Endothelial cell of umbilical vein (primary cell): ENCODE measurements around the gene FAM3A.
"Not testable (repeated sequence)": the region's sequence is repeated elsewhere in the genome, so short reads cannot be mapped to it uniquely, and the experiment has no call there.

ENCODE experiments used
- EZH2 ChIP-seq: IDR thresholded peaks from 2 replicates; pipeline ENCODE4 v1.6.1; 2012; ENCODE audit warnings: borderline replicate concordance, low read depth, mild to moderate bottlenecking, moderate library complexity, low read length, inconsistent platforms; ENCODE audit not compliant: severe bottlenecking
- FOS ChIP-seq: IDR thresholded peaks from 2 replicates; pipeline ENCODE4 v1.6.1; 2011; ENCODE audit warnings: mild to moderate bottlenecking, low read length, moderate library complexity, borderline replicate concordance; ENCODE audit not compliant: insufficient read depth
- GATA2 ChIP-seq: IDR thresholded peaks from 2 replicates; pipeline ENCODE4 v1.7.0; 2011; ENCODE audit warnings: low read depth, mild to moderate bottlenecking, moderate library complexity, mixed read lengths, low read length; ENCODE audit not compliant: insufficient read length, insufficient read depth
- JUN ChIP-seq: IDR thresholded peaks from 2 replicates; pipeline ENCODE4 v1.6.1; 2011; ENCODE audit warnings: borderline replicate concordance, low read depth; ENCODE audit not compliant: insufficient read length, insufficient read depth
- MYC ChIP-seq: IDR thresholded peaks from one replicate; pipeline ENCODE4 v1.6.1; 2011; ENCODE audit warnings: mild to moderate bottlenecking, low read depth, low read length
- POLR2A ChIP-seq: IDR thresholded peaks from 2 replicates; pipeline ENCODE4 v1.6.1; 2012; ENCODE audit warnings: low read depth, mild to moderate bottlenecking, control low read depth, low read length
- POLR2AphosphoS5 ChIP-seq: IDR thresholded peaks from 2 replicates; pipeline ENCODE4 v1.6.1; 2012; ENCODE audit warnings: low read depth, mild to moderate bottlenecking, control low read depth, low read length, moderate library complexity; ENCODE audit not compliant: insufficient read depth
- TF ChIP-seq, protein P1 (sequence below), 2 donors: IDR thresholded peaks; 1 replicate in 1 of 2; 2 replicates in 1 of 2; pipeline ENCODE4 v1.5.1; 2011; ENCODE audit warnings: low read length in 2 of 2, mild to moderate bottlenecking in 2 of 2, moderate library complexity in 2 of 2, control low read depth in 1 of 2, inconsistent platforms in 1 of 2, low read depth in 1 of 2; ENCODE audit not compliant: insufficient read depth in 1 of 2; ENCODE audit errors: extremely low read depth in 1 of 2
- TF ChIP-seq, protein P2 (sequence below): IDR thresholded peaks from 2 replicates; pipeline ENCODE4 v1.6.1; 2011; ENCODE audit not compliant: insufficient read depth, insufficient read length

DNA sequence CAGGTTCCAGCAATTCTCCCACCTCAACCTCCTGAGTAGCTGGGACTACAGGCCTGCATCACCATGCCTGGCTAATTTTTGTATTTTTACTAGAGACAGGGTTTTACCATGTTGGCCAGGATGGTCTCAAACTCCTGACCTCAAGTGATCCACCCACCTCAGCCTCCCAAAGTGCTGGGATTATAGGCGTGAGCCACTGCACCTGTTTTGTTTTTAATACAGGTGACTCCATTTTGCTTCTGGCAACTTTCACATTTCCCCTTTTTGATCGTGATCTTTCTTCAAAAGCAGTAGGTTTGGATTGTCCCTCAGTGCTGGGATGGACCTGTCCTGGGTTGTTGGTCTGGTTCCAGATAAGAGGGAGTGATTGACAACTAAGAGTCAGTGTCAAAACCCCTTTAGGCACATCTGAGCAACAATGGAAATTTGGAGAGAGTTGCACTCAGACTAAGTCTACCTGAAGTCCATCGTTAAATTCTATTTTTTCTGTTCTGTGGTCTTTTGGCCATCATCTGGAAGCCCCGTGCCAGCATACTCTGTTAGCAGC is 19.4 kb downstream of the FAM3A start:
- TF ChIP-seq, protein P1, sequence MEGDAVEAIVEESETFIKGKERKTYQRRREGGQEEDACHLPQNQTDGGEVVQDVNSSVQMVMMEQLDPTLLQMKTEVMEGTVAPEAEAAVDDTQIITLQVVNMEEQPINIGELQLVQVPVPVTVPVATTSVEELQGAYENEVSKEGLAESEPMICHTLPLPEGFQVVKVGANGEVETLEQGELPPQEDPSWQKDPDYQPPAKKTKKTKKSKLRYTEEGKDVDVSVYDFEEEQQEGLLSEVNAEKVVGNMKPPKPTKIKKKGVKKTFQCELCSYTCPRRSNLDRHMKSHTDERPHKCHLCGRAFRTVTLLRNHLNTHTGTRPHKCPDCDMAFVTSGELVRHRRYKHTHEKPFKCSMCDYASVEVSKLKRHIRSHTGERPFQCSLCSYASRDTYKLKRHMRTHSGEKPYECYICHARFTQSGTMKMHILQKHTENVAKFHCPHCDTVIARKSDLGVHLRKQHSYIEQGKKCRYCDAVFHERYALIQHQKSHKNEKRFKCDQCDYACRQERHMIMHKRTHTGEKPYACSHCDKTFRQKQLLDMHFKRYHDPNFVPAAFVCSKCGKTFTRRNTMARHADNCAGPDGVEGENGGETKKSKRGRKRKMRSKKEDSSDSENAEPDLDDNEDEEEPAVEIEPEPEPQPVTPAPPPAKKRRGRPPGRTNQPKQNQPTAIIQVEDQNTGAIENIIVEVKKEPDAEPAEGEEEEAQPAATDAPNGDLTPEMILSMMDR (IDR thresholded peaks at IDR 0.05; ENCODE audit: extremely low read depth in 1 of 2, insufficient read depth in 1 of 2, low read depth in 1 of 2, low read length in 2 of 2): not testable (repeated sequence)
- not testable (repeated sequence) for TF ChIP-seq POLR2AphosphoS5, EZH2, FOS, MYC, POLR2A, JUN, GATA2
- TF ChIP-seq, protein P2, sequence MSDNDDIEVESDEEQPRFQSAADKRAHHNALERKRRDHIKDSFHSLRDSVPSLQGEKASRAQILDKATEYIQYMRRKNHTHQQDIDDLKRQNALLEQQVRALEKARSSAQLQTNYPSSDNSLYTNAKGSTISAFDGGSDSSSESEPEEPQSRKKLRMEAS: not testable (repeated sequence)
